Stomach (tissue), 9 donors: ENCODE results near the gene GRK4. TPM values are rescaled to one million over a fixed set of nuclear protein-coding genes. Genes with fewer than 3 reads are reported as not detected.
A peak's percentile ranks its signal among the peaks of the same experiment; 100 is the strongest.
"Not testable (repeated sequence)": the region's sequence is repeated elsewhere in the genome, so short reads cannot be mapped to it uniquely, and the experiment has no call there.

Experiments
- DNase-seq, 2 donors: peaks; one replicate each; pipeline versions ENCODE4 v3.0.0 to v3.0.0-alpha.2; 2013 to 2019
- H3K27ac ChIP-seq, 5 donors: fragments of 200-600 bp in 4 of 5; sonication (generic) in 4 of 5; one replicate each; pipeline ENCODE4 v1.5.1; 2013 to 2019; ENCODE audit warnings: mild to moderate bottlenecking in 1 of 5, moderate library complexity in 1 of 5
- H3K27me3 ChIP-seq, 3 donors: fragments of 200-600 bp; sonication (generic); one replicate each; pipeline ENCODE4 v1.5.1; 2017 to 2019; ENCODE audit warnings: mixed run types in 1 of 3
- H3K36me3 ChIP-seq, 4 donors: fragments of 200-600 bp; sonication (generic); 1 replicate in 3 of 4; 2 replicates in 1 of 4; pipeline ENCODE4 v1.5.1; 2016 to 2019
- H3K4me1 ChIP-seq, 4 donors: fragments of 200-600 bp; sonication (generic); one replicate each; pipeline ENCODE4 v1.5.1; 2016 to 2019
- H3K4me3 ChIP-seq, 4 donors: fragments of 200-600 bp; sonication (generic) in 3 of 4; one replicate each; pipeline ENCODE4 v1.5.1; 2016 to 2019; ENCODE audit warnings: mild to moderate bottlenecking in 1 of 4
- H3K9me3 ChIP-seq, 4 donors: fragments of 200-600 bp; sonication (generic); one replicate each; pipeline ENCODE4 v1.5.1; 2016 to 2019
- CTCF ChIP-seq, 7 experiments: fragments of 450-650 bp in 4 of 7; fragments of 200-600 bp in 3 of 7; sonication (generic) in 3 of 7; IDR thresholded peaks; one replicate each; pipeline ENCODE4 v1.5.1; 2016 to 2019; ENCODE audit warnings: antibody characterized with exemption in 7 of 7, control low read depth in 2 of 7, mild to moderate bottlenecking in 1 of 7
- EP300 ChIP-seq: sonication (generic); formaldehyde crosslinking; IDR thresholded peaks from one replicate; pipeline ENCODE4 v1.6.1; 2017; ENCODE audit warnings: antibody characterized with exemption
- POLR2A ChIP-seq, 4 donors: fragments of 450-650 bp; IDR thresholded peaks; one replicate each; pipeline ENCODE4 v1.6.1; 2016; ENCODE audit warnings: antibody characterized with exemption in 4 of 4, control low read depth in 2 of 4, mild to moderate bottlenecking in 1 of 4, moderate library complexity in 1 of 4
- POLR2AphosphoS5 ChIP-seq, 3 donors: sonication (generic); formaldehyde crosslinking; IDR thresholded peaks; one replicate each; pipeline ENCODE4 v1.6.1; 2016; ENCODE audit warnings: antibody characterized with exemption in 3 of 3
- WGBS, 5 donors: extraction: QIAGEN DNeasy Blood & Tissue Kit in 3 of 5; methylation state at CpG; one replicate each; pipeline versions ENCODE4 v1.1.5 to v1.1.7; 2013 to 2018; 5-methylcytosine and 5-hydroxymethylcytosine counted together
- intact Hi-C: fragments of 100-400 bp; cut with DNase I; formaldehyde crosslinking; loops from one replicate; pipeline ENCODE4 v1.15.1; 2023; ENCODE audit warnings: low total_unique reads
- polyA plus RNA-seq, 3 donors: library from polyadenylated mRNA; stranded (reverse); fragments of 200-250 nt; gene quantifications; one replicate each; pipeline ENCODE4 v1.2.3, GENCODE V29; 2013
- total RNA-seq, 5 donors: library from RNA; depleted of rRNA; stranded (reverse); fragments of >200 nt; gene quantifications; one replicate each; pipeline versions ENCODE4 v1.1.0 to v1.2.3, GENCODE V29; 2014 to 2016
- donor health status: healthy with polysubstance abuse.
- donor health status: Bipolar disorder and iron deficiency.
- donor health status: healthy.

Gene GRK4
- total and polyA plus RNA-seq, 8 donors: 0.58 to 11.9 (median 5.1) TPM

GRCh38 chr4:2958446-2958845, 4.9 kb upstream of the GRK4 start:
- intact Hi-C loops: no loop called here

GRCh38 chr4:2960450-2960849, 2.9 kb upstream of the GRK4 start:
- intact Hi-C loops, H3K27ac ChIP-seq, H3K27me3 ChIP-seq, H3K4me3 ChIP-seq, H3K9me3 ChIP-seq, DNase-seq: not testable (repeated sequence)
- Histone ChIP-seq H3K4me1 (peaks cover 21 to 56% (median 37%) of the 10 kb centered on the region in 4 donors), H3K36me3 (peaks cover 13 to 35% (median 31%) of the 10 kb centered on the region in 4 donors)
- 86 to 97% (median 94%) methylated on average over 4 of the region's 4 CpGs for WGBS, 5 donors

More at GRCh38 chr4:2958446-2958845, 4.9 kb upstream of the GRK4 start:
- no peak for DNase-seq
- no peak for TF ChIP-seq POLR2A (IDR thresholded peaks at IDR 0.05)
- no peak for TF ChIP-seq EP300
- no peak for TF ChIP-seq CTCF (IDR thresholded peaks at IDR 0.05)
- TF ChIP-seq POLR2AphosphoS5 (IDR thresholded peaks at IDR 0.05): no peak
- Histone ChIP-seq H3K27ac (no peak overlapping the region), H3K9me3 (no peaks in the 10 kb centered on the region), H3K36me3 (peaks cover 25 to 52% (median 48%) of the 10 kb centered on the region in 4 donors), H3K4me1 (peaks cover 14 to 41% (median 27%) of the 10 kb centered on the region in 4 donors), H3K27me3 (no peaks in the 10 kb centered on the region), H3K4me3 (no peak overlapping the region)
- 65 to 72% (median 66%) methylated on average over 9 of the region's 9 CpGs for WGBS, 5 donors

DNA sequence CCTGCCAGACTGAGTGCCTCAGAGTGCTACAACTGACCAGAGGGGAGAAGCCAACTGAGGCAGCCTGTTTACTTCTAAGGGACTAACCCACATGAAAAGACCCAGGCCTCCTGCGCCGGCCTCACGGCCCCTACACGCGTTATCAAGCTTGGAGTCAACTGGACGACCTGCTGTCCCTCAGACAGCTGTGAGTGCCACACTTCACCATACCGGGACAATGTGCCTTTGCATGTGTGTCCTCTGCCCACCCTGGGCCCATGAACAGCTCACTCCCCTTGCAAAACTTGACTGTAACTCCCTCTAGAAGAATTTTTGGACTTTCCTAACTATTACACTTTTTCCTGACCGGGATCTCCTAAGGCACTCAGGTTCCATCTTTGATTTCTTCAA, 2.0 kb upstream of the GRK4 start:
- no peak overlapping the region for H3K27ac ChIP-seq
- no peak for DNase-seq
- no peaks in the 10 kb centered on the region for H3K27me3 ChIP-seq
- intact Hi-C loops: no loop called here
- peaks cover 4 to 25% (median 21%) of the 10 kb centered on the region in 4 donors for H3K36me3 ChIP-seq
- TF ChIP-seq POLR2AphosphoS5 (IDR thresholded peaks at IDR 0.05): no peak
- no peak for TF ChIP-seq POLR2A (IDR thresholded peaks at IDR 0.05)
- TF ChIP-seq CTCF (IDR thresholded peaks at IDR 0.05): no peak
- TF ChIP-seq EP300: no peak
- H3K9me3 ChIP-seq: no peaks in the 10 kb centered on the region
- H3K4me1 ChIP-seq: peaks cover 21 to 58% (median 37%) of the 10 kb centered on the region in 4 donors
- H3K4me3 ChIP-seq: peak overlapping the region in 3 of 4 donors; percentile 84 to 93 (median 87)
- 35 to 50% (median 43%) methylated on average over 8 of the region's 8 CpGs for WGBS, 5 donors

- Histone ChIP-seq H3K9me3 (no peaks in the 10 kb centered on the region), H3K4me1 (peaks cover 21 to 58% (median 37%) of the 10 kb centered on the region in 4 donors), H3K36me3 (peaks cover 0 to 20% (median 16%) of the 10 kb centered on the region in 4 donors), H3K4me3 (peak overlapping the region; percentile 84 to 98 (median 90)), H3K27ac (peak overlapping the region in 3 of 5 donors; percentile 89 to 90 (median 89)), H3K27me3 (no peaks in the 10 kb centered on the region)
- 15 to 31% (median 21%) methylated on average over 11 to 14 of the region's 14 CpGs for WGBS, 5 donors
- intact Hi-C loops: no loop called here
- no peak for TF ChIP-seq EP300
- no peak for DNase-seq
Measured at GRCh38 chr4:2961811-2962441, 1.4 kb upstream of the GRK4 start.

- Histone ChIP-seq H3K4me1 (peaks cover 21 to 58% (median 37%) of the 10 kb centered on the region in 4 donors), H3K4me3 (peak overlapping the region; percentile 84 to 98 (median 90)), H3K27ac (peak overlapping the region; percentile 79 to 90 (median 89)), H3K27me3 (no peaks in the 10 kb centered on the region), H3K9me3 (no peaks in the 10 kb centered on the region), H3K36me3 (peaks cover 0 to 13% (median 8%) of the 10 kb centered on the region in 4 donors)
- 0 to 1% (median 0%) methylated on average over 22 to 40 of the region's 40 CpGs for WGBS, 5 donors
- DNase-seq: peak in 1 of 2 donors; percentile 36
- intact Hi-C loops: no loop called here
- TF ChIP-seq POLR2AphosphoS5 (IDR thresholded peaks at IDR 0.05): no peak
- no peak for TF ChIP-seq POLR2A (IDR thresholded peaks at IDR 0.05)
- no peak for TF ChIP-seq EP300
- no peak for TF ChIP-seq CTCF (IDR thresholded peaks at IDR 0.05)
Measured at GRCh38 chr4:2962614-2963174, 677 bp upstream of the GRK4 start.
